Activated T-cell treated with anti-CD3 and anti-CD28 coated beads for 48 hours (primary cell): ENCODE results near the gene DNER.

Source experiments
- DNase-seq: peaks from one replicate; pipeline ENCODE4 v3.0.0-alpha.2; 2020; ENCODE audit warnings: low read depth

Gene DNER

DNA sequence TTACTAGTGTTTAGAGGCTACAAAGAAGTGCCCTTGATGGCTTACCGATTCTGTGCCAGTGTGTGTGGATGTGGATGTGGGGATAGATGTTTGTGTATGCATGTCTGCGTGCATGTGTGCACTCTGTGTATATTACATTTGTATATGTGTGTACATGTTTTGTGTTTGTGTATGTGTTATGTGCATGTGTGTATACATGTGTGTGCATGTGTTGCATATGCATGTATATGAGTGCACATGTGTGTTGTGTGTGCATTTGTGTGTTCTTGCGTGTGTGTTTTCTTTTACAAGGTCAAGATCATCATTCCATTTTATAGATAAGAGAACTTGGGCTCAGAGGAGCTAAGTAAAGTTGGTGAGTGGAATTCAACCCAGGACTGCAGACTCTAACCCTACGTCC, 226.1 kb downstream of the DNER start:
- no peak for DNase-seq

DNA sequence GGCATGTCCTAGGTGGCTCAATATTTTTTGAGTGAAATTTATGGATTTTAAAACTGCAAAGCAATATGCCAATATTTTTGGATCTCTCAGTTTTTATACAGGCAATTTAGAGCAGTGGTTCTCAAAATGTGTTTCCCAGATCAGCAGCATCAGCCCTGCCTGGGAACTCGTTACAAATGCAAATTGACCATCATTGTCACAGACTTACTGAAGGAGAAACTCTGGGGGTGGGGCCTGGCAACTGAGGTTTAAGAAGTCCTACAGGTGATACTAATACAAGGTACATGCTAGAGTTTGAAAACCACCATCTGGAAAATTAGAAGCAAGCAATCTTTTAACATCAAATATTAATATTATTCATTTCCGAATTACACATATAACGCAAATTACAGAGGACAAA, 227.7 kb downstream of the DNER start:
- no peak for DNase-seq

DNA sequence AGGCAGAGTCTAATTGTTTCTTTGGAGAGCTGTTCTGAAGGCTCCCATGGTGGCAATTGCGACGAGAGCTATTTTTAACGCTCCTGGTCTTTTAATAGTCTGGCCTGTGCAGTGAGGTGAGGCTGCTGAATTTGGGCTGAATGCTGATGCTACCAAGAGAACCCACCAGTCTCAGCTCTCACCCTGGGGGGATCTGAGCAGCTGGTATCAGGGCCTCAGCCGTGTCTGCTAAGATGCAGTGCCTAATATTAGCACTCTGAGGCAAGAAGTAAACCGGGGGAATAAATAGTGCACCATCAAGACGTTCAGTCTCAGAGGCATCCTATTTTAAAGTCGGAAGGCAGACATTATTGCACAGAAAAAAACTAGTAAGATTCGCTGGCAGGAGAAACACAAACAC, 228.5 kb downstream of the DNER start:
- DNase-seq: no peak

DNA sequence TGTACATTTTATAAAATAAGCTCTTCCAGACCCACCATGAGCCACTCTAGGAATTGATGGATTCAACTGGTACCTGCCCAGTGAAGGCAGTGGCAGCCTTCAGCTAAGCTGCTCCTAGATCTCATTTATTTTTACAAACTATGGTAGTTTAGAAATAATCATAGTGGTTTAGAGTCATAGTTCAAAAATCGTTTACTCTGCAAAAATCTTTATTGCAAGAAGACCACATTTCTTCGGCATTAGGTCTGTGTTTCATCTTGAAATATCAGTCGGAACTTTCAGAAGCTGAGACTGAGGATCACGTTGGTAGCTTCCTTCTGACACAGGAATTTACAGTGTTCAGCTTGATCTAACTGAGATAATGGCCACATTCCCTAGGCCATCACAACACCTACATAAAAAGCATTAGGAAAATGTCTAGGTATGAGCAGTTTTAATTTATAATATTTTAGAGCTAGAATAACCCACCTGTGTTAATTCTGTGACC, 237.0 kb downstream of the DNER start:
- no peak for DNase-seq

DNA sequence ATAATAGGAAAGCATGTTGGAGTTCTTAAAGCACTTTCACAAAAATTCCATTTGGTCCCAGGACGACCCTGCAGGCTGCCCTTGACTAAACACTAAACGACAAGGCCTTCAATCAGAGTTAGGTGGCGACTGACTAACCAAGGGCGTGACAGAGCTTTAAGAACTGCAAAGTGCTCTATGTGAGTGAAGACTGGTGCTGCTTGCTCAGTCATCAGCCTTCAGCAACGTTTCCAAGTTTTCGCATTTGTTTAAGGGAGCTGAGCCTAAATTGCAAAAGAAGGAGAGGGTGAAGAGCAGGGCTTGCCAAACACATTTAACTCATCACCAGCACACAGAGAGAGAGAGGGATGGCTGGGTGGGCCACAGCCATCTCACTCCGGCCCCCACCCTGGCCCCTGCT, 238.6 kb downstream of the DNER start:
- DNase-seq: no peak

DNA sequence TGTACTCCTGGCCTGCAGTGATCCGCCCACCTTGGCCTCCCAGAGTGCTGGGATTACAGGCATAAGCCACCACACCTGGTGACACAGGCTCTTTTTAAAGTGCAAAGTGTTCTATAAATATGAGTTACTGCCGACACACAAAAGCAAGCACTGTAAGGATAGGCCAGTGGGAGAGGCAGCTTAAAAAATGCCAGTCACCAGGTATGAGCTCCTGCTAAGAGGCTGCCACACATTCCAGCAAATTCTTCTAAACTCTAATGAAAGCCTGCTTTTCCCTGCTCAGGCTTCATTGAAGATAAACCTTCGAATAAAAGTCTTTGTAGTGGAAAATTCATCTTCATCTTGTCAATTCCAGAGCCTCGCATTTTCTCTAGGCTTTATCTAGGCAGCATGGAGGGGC, 240.2 kb downstream of the DNER start:
- DNase-seq: no peak

DNA sequence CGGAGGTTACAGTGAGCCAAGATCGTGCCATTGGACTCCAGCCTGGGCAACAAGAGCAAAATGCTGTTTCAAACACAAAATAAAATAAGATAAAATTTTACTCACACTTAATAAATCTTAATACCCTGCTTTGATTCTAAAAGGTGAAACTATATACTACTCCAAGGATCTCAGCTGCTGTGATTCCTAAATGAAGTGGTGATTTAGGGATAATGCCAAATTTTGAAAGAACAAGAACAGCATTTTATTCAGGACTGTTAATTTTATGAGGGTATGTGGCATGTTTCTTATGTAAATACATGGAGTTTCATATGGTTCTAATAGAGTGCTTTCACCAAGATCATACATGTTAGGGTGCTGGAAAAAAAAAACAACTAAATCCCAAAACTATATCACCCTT, 243.6 kb downstream of the DNER start:
- DNase-seq: no peak

DNA sequence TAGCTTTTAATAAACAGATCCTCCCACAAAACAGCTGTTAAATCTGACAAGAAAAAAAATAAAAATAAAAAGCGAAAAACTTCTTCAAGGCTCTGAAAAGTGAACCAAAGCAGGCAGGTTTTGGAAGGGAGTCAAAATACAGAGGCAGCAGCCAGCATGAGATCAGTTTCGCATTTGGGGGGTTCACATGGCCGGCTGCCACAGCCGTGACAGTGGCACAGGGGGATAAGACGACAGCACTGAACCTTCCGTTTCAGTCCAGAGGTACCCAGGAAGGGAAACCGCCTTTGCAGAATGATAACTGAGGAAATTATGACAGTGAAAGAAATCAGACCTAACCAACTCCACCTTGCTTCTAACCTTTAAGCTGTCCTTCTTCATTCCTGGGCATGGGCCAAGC, 246.6 kb downstream of the DNER start:
- DNase-seq: no peak

DNA sequence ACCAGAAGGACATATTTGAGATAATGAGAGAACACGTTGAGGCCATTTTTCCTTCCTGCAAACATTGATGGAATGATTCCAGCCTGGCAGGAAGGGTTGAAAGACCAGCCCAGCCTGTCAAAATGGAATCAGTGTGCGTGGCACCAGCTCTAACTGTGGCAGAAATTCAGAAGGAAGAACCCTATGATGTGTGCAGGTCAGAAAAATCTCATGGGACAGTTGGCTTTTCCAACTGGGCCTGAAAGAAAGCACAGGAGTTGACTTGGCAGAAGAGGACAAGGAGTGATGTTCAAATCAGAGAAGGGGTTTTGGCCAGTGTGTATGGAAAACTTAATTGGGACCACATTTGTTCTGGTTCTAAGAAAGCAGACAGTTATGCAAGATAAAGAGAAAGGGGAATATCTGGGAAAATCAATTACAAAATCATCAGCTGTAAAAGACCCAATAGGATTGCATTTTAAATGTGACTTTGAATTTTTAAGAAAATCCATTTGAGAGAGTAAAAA, 250.5 kb downstream of the DNER start:
- no peak for DNase-seq

DNA sequence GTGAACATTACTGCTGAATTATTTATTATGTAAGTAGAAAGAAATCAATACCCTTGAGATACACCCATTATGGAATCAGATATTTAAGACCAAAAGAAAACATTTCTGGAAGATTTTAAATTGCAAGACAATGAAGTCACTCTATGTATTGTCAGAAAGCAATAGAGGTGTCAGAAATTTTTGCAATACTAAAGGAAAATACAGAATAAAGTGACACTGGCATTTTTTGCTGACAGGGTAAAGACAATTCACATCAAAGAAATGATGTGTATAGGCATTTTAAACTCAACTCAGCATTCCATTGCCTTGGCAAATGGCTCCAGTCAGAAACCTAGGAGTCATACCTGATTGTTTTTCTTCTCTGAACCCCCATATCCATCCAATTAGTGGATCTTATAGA, 252.2 kb downstream of the DNER start:
- DNase-seq: no peak

DNA sequence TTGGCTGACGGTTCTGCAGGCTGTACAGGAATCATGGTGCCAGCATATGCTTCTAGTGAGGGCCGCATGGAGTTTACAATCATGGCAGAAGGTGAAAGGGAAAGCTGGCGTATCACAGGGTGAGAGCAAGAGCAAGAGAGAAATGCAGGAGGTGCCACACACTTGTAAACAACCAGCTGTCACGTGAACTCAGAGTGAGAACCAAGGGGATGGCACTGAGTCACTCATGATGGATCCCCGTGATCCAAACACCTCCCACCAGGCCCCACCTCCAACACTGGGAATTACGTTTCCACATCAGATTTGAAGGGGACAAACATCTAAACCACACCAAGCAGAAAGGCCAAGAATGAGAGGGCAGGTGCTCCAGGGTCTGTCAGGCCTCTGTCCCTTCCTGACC, 258.3 kb downstream of the DNER start:
- DNase-seq: no peak

DNA sequence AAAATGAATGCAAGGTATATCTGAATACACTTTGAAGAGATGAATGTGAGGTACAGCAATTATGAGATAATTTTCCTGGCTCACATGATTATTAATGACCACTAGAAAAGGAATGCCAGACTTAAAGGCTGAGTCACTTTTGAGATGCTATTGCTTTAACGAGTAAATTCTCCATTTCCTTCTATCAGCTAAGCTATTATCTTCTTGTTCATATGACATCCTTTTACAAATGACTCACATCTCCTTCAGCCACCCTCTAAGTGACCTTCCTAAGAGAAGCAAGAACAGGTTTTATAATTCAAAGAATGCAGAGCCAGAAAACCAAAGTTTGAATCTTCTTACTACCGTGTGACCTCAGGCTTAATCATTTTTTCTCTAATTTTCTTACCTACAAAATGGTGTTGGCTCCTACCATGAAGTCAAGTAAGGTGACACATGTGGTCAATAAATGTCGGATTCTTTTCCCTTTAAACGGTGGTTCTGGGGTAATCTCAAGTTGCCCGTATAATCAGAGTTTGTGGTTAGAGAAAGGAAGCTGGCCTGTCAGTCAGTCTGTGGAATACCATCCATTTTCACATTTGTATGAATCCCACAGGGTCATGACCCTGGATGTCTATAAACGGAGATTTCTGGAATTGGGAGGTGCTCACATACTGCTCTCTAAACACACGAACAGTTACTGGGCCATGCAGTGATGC, 259.3 kb downstream of the DNER start:
- DNase-seq: no peak

DNA sequence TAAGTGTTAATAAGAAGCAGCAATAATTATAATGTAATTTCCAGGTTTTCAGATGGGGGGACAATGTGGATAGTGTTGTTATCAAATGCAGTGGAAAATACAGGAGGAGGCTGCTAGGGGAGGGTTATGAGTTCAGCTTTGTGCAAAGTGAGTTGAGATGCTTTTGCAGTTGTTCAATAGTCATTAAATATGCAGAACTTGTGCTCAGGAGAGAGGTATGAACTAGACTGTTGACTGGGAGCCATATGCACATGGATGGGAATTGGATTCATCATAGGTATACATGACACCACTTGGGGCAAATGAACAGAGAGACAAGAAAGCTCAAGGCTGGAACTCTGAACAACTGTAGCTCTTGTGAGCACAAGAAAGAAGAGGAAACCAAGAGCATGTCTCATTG, 261.1 kb downstream of the DNER start:
- no peak for DNase-seq

DNA sequence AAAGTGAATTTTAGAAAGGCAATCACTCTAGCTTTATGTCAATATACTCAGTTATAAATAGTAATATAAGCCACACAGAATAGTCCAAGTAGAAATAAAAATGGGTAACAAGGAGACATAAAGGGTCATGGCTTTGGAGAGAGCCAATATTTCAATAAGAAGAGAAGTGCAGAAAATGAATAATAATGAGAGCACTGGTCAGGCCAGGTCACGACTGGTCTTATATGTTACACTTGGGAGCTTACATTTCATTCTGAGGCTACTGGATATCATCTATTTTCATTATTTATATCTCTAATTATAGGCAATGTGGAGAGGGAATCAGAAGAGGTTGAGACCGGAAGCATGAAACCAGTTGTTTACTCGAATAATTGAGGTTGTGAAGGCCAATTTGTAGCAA, 262.5 kb downstream of the DNER start:
- DNase-seq: no peak

DNA sequence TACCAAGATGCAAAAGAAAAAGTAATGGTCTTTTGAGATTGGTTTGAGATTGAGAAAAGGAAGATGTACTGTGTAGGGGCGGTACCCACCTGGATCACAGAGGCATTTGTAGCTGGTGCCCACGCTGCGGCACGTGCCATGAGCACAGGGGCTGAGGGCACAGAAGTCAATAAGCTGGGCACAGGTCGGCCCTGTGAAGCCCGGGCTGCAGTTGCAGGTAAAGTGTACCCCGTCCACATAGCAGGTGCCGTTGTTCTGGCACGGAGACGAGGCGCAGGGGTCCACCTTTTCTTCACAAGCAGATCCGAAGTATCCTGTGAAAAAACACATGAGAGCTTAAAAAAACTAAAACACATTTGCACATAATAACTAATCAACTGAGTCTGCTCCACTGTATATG, 267.1 kb downstream of the DNER start:
- no peak for DNase-seq

DNA sequence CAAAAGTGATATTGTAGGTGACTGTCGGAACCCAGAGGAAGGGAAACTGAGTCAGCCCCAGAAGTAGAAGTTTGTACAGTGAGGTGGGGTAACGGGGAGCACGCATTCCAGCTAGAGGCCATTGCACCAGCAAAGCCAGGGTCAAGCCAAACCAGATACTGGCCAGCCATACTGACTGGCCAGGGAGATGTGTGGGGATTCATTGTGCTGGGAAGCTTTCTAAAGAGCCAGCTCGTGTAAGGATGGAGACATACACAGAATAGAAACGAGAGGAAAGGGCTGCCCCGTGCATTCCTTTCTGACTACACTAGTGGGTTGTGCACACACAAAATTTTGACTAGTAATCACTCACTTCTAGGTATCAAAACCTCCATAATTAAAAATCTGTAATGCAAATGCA, 268.0 kb downstream of the DNER start:
- DNase-seq: no peak

DNA sequence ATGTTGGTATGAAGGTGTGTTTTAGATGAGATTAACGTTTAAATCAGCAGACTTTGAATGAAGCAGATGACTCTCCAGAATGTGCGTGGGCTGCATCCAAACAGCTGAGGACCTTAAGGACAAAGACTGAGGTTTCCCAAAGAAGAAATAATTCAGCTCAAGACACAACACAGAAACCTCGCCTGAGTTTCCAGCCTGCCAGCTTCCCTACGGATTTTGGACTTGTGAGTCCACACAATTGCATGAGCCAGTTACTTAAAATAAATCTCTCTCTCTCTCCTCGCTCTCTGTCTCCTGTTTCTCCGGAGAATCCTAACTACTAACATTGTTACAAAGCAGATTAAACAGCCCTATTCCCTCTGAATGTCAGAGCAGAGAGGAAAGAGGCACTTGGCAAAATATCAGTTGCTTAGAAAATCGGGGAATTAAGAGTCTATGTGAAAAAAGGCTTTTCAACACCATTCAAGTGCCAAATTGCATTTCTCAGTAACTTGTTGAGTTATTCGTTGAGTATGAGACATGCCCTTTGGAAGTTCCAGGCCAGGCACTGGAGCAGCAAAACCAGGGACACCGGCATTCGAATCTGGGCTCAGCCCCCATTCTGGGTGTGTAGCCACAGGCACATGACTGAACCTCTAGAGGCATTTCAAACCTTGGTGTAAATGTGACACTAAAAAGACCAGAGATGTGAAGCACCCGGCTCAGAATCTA, 268.7 kb downstream of the DNER start:
- no peak for DNase-seq

DNA sequence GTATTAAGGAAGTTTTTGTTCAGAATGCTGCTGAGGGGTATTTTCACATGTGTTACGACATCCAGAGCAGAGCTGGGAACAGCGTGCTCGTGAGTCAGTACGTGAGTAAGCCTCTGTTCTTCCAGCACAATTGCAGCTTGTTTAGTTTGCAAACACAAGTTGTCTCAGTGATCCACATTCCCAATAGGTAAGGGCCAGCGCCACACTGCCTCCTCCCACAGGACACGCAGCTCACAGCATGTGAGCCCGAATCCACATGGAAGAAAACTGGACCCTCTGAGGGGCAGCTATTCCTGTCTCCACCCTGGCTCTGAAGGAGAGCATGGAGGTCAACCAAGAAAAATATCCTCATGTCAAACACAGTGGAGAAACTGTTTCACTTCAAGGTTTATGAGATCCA, 269.3 kb downstream of the DNER start:
- no peak for DNase-seq

DNA sequence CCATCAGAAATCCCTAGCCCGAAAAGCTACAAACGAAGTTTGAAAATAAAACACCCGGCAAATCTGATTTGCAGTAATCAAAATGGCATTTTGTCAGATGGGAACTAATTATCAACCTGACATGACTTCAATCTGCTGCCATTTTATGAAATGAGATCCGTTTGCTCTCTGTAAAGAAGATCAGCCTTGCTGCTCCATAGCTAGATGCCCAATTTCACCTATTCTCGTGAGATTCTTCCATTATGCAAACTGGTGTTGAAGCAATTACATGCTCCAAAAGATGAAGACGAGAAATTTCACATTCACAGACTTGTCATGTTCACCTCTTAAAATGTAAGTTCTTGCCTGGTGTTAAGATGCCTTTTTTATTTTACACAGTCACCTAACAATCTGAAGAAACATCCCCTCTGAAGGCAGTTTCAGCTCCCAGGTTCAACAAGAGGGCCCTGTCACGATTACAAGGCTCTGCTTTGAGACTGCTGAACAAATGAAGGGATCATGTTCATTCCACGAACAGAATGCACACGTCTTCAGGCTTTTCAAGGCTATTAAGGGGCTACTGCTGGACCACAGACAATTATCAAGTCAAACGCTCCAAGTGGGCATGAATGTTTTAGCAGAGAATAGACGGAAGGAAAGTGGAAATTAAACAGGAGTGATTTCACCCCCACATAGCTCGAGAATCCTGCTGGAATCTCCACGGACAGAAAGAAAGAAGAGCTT, 270.6 kb downstream of the DNER start:
- DNase-seq: no peak

DNA sequence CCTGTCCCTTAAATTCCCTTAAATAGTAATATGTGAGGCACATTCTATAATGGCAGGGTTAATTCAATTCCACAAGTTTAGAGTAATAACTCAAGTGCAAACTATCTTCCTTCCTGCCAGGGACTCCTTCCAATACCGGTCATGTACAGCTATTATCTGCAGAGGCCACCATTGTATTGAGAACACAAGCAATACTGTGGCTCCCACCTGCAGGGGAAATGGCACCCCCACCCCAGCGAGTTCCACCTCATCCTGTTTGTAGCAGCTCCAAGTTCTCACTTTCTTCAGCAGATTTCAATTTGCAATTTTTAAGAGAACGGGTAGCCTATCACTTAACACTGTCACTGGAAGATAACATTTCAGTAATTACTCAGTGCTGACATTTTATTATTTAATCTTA, 271.2 kb downstream of the DNER start:
- no peak for DNase-seq

DNA sequence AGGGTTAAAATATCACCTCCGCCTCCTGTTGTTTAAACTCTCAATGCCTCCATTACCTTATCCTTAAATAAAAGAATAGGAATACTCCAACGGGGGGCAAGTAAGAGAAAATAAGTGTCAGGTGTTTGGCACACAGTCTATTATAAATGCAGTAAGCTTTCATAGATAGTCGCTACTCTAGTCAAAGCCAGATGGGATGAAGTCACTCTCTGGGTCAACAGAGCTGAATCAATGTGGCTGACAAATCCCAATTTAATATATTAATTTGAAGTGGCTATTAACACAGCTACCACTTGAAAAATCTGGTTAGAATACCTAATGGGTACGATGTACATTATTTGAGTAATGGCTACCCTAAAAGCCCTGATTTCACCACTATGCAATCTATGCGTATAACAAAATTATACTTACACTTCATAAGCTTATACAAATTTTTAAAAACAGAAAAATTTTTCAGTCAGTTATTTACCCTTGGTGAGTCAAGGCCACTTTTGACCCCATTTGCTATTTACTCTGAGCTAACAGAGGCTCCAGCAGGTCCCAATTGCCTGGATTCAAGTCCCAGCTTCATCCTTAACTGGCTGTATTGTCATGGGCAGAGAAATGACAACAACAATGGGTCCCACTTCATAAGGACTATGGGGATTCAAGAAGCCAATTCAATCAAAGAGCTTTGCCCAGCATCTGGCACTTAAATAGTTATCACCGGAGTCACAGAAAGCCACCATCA, 275.8 kb downstream of the DNER start:
- DNase-seq: no peak

DNA sequence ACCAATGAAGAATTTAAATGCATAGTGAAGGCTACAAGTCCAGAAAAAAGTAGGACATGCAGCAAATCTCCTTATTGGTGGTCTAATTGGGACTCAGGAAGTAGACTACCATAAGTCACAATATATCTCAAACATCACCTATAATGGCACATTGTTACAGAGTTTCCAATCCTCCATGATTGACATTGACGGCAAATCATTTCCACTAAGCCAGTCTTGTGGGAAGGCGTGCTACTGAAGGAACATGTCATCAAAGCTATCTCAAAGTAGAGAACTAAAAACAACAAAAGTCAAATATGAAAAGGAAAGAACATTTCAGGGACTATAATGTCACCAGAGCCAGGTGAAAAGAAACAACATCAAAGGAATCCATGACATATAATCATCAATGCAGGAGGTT, 276.9 kb downstream of the DNER start:
- no peak for DNase-seq
